HG03135 (cell line): Measurements from ENCODE around the gene CHSY1.

Source experiments
- ATAC-seq: cut with Tn5 transposase; IDR thresholded peaks from one replicate; pipeline ENCODE4 v1.9.1; 2021; ENCODE audit warnings: mild to moderate bottlenecking, moderate library complexity; ENCODE audit not compliant: unreplicated experiment

Gene CHSY1

DNA sequence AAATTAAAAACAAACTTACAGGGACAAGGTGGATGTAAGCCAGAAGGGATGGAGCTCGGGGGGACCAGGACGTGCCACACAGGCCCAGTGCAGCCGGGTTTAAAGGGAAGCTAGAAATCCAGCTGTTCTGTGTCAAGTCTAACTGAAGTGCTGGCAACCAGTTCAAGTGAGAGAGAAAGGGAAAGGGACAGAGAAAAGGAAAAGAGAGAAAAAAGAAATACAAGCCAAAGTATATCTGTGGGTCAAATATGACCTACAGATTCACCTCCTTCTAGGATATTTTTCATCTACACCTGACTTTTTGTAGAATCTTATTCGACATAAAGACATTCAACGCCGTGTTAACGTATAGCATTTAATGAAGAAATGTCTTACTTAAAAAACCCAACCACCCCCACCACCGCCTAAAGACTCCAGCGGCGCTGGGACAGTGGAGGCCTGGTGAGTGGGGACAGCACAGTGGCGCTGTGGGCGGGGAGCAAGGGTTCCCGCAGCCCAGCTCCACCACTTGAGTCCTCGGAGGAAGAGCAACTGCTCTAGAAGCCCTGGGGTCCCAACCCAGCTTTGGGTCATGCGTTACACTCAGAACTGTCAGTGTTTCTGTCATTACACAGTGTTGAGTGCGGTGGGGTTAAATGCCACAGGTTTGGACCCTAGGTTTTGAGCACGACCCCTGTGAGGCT lies 62.3 kb downstream of the CHSY1 start:
- no peak for ATAC-seq

DNA sequence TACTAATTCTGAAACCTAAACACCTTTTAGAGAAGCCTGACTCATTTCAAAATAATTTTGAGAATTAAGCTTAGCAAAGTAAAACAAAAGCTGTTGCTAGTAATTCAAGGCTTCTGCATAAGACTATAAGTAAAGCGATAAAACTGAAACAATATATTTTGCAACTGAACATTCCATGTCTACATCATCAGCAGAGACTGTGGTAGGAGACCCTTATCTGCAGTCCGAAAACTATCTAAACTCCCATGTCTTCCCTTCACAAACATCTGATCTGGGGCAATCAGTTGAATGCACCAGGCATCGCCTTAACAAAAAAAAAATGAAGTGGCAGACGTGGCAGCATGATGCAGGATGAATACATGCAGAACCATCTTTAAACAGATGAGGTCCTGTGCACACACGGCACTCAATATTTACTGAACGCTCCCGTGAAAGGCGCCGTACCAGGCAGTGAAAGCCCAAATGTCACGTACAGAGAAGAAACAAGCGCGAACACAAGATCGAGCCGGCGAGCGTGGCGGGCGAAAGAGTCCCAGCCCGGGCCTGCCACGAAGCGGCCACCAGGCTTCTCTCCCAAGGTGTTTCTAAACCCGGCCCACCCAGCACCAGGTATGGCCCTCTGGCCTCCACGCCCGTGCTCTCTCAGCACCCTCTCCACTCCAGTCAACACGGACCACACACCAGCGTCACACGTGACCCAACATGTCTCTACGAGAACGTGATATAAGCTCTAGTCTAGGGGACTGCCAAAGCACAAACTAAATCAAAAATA lies 63.0 kb downstream of the CHSY1 start:
- ATAC-seq: no peak

DNA sequence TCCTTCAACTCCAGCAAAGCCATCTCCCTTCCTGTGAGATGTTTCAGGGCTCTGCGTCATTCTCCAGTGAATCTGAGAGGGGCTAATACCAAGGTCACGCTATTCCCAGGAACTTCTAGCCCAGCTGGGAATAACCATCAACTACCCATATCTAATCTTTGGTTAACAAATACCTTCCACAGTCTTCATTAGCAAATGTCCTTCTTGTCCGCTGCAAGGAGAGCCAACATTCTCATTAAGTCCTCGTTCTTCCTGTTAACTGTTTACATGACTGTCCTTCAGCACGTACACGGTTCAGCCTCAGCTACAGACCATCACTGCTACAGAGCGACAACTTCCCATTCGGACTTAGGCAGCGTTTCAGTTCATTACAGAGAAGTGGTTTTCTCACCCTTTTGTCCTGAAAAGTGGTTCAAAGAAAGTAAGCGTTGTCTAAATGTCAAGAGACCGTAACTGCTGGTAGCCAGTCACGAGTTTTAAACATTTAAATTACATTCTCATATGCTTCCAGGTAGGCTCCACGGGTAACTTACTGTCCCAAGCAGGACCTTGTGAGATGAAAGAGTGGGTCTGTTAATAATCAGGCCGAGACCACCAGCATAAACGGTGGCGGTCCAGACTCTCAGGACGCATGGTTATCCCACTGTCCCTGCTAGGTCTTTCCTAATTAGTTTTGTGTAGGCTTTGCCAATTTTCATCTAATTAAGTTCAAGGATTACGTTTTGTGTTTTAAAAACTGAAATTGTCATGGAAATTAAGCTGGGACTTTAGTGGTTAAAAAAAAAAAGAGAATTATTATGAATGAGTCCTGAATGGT lies 63.8 kb downstream of the CHSY1 start:
- no peak for ATAC-seq

DNA sequence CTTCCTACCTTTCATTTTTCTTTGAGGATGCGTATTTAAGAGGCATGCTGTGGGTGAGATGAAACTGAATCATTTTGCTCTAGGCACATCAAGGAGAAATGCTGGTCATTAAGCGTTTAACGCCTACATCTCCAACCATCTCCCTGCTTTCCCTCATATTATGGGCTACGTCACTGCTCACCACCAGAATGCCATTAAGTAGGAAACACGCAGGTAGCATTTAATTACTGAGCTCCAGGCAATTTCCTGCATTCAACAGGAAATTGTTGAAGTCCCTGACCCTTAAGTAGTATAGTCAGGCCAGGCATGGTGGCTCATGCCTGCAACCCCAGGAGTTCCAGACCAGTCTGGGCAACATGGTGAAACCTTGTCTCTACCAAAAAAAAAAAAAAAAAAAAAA lies 66.1 kb downstream of the CHSY1 start:
- ATAC-seq: no peak

DNA sequence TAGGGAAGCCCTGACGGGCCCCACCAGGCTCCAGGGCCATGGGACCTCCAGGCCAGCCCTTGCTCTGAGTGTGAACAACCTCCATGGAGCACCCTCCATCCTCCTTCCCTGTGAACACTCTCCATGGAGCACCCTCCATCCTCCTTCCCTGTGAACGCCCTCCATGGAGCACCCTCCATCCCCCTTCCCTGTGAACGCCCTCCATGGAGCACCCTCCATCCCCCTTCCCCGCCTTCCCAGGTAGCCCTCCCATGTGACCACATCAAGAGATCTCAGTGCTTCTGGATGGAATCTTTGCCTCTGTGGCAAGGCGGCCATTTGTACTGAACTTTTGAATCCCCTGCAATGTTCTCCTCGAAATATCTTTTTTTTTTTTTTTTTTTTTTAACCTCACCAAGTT lies 66.5 kb downstream of the CHSY1 start:
- no peak for ATAC-seq

DNA sequence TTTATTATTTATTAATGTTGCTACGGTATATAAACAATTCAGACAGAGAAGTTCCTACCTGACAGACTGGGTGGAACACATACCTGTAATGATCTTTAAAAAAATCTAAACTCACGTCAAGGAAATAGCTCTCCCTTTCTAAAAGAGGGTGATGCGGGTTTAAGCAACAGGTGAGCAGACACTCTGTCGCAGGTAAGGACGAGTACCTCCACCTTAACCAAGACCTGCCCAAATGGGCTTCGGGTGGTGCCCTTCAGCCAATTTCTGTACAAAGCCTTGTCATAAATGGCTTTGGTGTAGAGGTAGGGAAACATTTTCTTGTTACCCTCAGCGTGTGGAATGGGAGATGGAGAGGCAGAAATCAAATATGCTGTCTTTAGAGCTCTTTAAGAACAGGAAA lies 67.0 kb downstream of the CHSY1 start:
- ATAC-seq: no peak

DNA sequence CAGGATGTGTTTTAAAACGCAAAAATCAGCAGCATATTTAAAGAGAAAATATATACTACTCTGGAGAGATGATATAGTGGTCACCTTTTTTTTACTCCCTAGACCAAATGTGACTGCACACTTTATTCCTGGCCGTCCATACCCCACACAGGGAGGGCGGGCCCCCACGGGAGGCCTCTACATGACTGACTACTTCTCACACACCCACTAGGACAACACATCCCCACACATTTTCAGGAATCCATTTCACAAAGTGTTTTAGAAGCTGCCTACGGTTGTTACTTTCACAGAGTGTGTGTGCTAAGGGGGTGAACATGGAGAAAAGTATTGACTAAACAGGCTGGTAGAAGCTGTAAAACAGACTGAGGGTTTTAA lies 67.9 kb downstream of the CHSY1 start:
- no peak for ATAC-seq

DNA sequence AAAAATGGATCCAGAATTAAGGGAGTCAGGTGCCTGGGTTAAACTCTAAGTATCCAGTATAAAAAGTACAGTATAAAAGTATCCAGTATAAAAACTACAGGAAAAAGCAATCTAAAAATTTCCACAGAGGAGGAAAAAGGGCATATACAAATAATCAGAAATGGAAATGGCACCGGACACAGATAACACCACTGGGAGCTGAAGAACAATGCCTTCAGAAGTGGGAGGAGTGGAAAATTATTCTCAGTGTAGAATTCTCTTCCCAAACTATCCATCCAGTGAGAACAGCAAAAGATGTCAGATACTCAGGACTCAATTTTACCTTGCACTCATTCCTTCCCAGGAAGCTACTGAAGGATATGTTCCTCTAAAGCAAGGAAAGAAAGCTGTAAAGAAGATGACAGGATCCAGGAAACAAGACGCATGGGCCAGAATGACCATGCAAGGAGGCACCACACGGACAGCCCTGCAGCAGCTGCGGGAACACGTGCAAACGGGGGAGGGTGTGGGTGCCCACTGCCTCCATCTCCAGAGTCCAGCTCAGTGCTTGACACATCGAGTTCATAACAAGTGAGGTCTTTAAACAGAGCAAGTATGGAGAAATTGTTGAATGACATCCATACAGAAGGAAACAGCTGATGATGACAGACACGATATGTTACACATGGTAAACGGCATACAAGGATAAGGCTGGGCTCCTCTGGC lies 68.5 kb downstream of the CHSY1 start:
- ATAC-seq: no peak

DNA sequence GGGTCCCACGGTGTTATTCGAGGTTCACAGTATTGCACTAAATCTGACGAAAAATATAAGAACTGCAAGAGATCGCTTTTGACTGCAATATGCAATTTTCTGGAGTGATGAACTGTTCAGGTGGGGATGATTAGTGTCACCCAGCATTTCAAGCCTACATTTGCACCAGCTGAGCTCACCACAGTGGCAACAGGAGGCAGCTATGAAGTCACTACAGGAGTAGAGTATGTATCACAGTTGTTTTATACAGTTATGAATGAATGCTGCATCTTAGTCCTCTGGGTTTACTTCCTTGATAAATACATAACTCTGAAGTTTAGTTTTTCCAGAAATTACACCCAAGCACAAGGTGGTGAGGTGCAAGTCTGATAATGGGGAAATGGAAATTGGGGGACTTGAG lies 69.6 kb downstream of the CHSY1 start:
- ATAC-seq: no peak

DNA sequence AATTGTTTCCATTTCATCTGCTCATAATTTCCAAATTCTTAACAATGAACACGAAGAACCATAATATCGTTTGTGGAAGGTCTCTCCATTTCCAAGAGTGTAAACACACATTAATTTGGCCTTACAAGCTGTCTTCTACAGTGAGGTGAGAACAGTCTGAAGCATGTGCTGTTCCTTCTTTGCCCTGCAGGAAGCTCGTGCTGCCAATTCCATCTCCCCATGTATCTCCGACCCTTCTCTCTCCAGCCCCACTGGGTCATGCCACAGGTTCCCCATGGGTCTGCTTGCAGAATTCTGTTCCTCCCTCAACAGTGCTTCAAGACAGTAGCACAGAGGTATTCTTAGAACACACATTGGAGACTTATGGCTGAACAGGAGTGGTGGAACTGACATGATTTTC lies 70.5 kb downstream of the CHSY1 start:
- ATAC-seq: no peak

DNA sequence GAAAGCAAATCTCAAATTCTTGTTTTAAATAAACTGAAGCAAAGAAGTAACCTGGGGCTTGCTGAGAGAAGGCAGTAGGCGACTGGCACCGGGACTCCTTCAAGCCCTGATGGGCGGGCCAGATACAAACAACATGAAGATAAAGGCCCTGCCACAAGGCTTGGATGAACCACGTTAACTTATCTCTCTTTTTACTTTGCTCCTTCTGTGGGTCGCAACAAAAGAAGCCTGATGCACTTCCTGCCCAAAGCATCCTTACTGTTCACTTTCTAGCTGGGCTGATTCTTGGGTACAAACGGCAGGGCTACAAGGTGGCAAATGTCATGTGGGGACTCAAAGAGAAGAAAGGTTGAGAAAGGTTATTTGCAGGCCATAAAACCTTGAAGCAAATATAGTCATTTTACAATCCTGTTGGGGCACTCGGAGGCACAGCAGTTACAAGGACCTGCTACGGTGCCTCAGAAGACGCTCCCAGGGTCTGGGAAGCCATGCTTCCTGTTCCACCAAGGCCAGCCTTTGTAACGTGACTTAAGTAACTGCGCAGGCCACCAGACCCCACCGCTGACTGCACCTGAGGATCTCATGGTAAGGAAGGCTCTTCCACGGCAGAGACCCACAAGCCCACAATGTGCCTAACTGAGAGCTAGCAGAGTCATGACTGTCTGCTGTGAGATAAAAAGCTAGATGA lies 71.1 kb downstream of the CHSY1 start:
- no peak for ATAC-seq

DNA sequence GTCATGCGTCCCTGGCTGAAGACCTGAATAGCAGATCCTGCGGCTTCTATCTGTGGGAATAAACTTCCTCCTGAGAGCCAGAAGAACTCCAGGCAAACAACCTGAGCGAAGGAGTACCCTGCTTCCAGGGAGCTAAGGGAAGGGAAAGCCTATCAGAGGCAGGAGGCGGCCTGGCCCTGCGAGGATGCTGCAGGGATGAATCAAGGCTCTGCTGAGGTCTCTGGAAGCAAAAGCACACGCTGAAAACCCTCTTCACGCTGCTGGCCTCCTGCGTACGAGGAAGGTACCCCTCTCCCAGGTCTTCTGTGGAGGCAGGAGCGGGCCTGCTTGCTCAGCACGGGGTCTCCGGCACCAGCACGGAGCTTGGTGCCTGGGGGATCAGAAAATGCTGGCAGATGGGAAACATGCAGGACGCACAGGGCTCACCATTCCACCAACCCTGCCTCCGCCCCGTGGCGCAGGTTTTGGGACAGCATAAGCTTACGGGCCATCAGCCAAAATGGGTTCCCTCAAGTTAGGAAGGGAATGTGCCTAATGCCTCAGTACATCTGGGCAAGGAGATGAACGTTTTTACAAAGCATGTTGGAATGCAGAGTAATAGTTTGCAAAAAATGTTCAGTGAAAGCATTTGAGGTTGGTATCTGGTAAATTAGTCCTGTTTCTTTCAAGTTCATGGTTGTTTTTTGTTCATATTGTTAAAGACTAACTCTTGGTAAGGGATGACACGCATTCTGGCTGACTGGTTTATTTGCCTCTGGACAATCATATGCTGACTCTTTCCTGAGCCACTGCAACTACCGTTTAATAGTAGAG lies 72.3 kb downstream of the CHSY1 start:
- ATAC-seq: no peak

DNA sequence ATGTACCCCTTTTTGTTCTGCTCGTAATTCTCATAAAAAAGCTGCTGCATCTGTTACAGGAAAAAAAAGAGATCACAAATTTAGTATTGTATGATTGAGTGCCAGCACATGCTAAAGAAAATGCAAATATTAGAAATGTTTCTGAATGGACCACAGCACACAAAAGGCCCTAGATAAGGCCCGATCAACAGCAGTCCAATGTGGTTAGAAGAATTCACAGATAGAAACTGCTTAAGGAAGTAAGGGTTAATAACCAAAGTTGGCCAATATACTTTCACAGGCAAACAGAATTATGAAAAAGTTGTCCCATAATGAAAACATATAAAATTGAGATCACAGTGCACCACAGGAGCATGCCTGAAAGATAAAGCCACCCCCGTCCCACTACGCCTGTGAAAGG lies 72.9 kb downstream of the CHSY1 start:
- ATAC-seq: no peak

DNA sequence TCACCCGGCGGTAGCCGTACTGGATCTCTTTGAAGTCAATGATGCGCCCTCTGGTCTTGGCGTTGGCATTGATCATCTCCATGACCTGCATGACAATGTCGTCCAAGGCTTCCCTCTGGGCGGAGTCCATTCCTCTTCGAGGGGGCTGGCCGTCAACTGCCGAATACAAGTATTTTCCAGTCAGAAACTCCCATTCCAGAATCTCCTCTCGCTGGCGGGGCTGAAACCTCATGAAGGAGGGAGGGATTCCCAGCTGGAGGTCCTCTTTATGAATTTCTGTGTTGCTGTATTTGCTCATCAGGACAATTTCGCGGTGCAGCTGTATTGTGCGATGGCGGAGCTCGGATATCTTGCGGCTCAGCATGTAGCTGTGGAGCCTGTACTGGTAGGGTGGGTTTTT lies 73.4 kb downstream of the CHSY1 start:
- no peak for ATAC-seq

DNA sequence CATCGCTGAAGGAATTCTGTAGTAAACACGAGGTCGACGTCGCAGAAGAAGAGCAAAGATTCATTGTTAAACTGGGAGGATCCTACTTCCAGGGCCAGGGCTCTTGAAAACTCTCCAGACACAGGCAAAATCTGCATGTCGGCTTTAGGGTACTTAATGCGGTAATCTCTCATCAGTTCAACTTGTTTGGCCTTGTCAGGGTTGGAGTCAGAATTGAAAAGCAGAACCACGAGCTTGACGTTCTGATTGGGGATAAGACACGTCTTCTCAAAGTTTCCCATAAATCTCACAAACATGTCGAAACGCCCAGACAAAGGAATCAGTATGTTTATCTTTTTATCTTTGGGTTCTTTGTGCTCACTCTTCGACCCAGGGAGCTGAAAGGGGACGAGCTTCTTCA lies 74.0 kb downstream of the CHSY1 start:
- no peak for ATAC-seq

DNA sequence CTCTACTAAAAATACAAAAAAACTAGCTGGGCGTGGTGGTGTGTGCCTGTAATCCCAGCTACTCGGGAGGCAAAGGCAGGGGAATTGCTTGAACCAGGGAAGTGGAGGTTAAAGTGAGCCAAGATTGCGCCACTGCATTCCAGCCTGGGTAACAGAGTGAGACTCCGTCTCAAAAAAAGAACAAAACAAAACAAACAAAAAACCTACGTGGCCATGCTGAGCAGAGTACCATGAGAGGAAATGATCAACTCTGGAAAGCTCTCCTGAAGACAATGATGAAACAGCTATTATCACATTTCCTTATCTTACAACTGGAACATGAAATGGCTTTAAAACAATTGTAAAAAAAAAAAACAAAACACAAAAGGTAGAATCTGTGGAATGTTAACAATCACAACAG lies 75.2 kb downstream of the CHSY1 start:
- no peak for ATAC-seq

DNA sequence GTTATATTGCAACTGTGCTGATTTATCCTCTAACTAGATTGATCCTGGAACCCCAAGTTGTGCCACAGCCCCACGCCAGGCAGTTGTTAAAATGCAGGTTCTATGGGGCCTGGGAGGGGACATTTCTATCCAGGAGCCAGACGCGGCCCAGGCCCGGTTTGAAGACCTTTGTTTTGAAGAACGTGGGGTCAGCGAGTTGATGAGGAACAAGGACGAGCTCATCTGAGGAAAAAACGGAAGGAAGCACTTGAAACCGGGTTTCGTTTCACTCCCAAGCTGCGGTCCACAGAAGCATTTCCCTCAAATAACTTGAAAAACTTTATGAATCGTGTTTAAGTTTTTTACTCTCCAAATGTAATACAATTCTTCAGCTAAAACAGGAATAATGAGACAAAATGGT lies 76.4 kb downstream of the CHSY1 start:
- ATAC-seq: no peak

DNA sequence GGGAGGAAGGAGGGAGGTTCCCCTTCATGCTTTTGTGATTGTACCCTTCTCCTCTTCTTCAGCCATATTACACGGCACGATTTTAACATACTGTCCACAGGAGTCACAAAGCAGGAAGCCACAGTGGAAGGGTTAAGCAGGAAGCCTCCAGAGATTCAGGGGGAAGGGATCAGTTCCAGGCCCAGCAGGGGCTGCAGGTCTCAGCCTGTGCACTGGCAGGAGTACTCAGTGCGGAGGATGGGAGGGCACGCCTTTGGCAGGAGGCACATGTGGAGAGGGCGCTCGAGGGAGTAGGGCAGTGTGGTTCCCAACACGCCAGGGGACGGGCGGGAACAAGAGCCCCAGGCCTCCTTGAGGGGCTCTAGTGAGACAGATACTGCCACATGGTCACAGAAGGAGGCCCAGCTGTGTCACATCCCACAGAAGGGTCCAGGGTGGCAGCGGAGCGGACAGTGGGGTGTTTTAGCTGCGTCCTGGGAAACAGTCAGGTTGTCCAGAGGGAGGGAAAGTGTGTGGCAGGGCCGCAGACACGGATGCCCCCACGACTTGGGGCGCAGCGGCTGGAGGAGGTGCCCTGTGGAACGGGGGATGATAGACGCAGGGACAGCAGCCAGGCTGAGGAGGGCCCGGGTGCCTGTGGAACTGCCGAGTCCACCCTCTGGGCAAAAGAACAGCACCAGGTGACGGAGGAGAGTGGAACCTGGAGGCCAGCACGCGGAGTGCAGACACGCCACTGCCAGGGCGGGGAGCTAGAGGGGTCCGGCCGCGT lies 77.5 kb downstream of the CHSY1 start:
- ATAC-seq: no peak
